Measurements from ENCODE around the gene SCGB3A2.
"Not testable (repeated sequence)": the region's sequence is repeated elsewhere in the genome, so short reads cannot be mapped to it uniquely, and the experiment has no call there.

The SCGB3A2 gene

DNA sequence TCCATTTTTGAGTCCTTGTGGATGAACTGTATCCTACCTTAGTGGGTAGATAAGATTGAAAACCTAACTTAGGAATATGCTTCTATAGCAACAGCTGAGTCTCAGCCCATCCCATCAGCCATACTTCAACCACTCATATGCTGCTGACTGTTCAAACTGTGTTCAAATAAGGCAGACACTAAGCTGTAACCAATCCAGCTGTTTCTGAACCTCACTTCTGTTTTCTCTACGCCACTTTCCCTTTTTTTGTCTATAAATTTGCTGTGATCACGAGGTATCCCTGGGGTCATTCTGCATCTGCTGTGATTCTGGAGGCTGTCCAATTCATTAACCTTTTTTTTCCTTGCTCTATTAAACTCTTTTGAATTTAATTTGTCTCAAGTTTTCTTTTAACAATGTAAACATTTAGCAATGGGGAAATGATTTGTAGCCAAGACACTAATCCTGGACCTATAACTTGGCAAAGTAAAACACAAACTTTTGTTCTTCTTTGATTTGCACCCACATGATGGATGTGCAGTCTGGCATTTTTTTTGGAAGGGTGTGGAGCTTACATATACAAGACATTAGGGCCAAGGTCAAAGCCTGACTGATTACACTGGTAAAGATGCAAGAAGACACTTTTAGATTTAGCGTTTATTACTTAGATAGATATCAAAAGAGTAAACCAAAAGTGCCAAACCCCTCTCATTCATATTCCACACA is 14.9 kb upstream of the SCGB3A2 start:
- no peak for DNase-seq (ENCODE audit: low spot score)

- no peak for DNase-seq (ENCODE audit: low spot score)
Observed at GRCh38 chr5:147869112-147869511, 9.4 kb upstream of the SCGB3A2 start.

DNA sequence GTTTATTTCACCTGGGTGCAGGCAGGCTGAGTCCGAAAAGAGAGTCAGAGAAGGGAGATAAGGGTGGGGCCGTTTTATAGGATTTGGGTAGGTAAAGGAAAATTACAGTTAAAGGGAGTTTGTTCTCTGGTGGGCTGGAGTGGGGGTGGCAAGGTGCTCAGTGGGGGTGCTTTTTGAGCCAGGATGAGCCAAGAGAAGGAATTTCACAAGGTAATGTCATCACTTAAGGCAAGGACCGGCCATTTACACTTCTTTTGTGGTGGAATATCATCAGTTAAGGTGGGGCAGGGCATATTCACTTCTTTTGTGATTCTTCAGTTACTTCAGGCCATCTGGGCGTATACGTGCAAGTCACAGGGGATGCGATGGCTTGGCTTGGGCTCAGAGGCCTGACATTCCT is 8.6 kb upstream of the SCGB3A2 start:
- not testable (repeated sequence) for DNase-seq (ENCODE audit: low spot score)

DNA sequence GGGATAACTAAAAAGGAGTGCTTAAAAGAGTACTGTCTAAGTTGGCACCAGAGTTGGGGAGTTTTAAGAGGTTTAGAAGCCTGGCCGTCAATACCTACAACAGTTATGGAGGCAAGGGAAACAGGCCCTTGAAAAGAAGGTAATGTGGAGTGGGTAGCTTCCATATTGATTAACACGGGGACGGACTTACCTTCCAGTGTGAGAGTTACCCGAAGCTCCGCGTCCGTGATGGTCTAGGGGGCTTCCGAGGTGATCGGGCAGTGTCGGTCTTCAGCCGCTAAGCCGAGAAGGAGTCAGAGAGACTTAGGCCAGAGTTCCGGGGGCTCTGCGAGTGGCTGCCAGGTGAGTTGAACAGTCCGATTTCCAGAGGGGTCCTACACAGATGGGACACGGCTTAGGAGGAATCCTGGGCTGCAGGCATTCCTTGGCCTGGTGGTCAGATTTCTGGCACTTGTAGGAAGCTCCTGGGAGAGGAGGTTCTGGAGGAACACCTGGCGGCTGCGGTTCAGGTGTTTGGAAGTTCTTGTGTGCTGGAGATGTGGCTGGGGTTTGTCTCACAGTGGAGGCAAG is 6.4 kb upstream of the SCGB3A2 start:
- not testable (repeated sequence) for DNase-seq (ENCODE audit: low spot score)

GRCh38 chr5:147872744-147873435 is 5.6 kb upstream of the SCGB3A2 start:
- not testable (repeated sequence) for DNase-seq (ENCODE audit: low spot score)

GRCh38 chr5:147874118-147874875 is 4.2 kb upstream of the SCGB3A2 start:
- DNase-seq (ENCODE audit: low spot score): not testable (repeated sequence)

DNA sequence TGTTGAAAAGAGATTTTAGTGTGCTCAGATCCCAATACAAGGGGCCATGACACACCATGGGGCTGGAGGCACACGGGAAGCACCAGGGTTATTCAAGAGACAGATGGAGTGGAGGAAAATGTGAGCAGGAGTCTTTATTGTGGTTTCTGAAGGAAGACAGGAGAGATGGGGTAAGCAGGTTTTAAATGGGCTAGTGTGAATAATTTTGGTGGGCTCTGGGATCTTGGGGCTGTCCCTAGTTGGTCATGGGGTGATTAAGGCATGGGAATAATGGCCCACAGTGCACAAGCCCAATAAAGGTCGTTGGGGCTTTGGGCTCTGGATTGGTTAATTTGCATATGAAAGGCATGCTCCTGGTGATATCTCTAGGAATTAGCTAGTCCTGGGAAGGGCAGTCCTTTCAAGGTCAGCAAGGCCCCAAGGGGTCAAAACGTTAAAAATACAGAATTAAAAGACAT is 3.6 kb upstream of the SCGB3A2 start:
- no peak for DNase-seq (ENCODE audit: low spot score)

GRCh38 chr5:147876141-147876540 is 2.4 kb upstream of the SCGB3A2 start:
- DNase-seq (ENCODE audit: low spot score): no peak

- DNase-seq (ENCODE audit: low spot score): no peak
Observed at GRCh38 chr5:147876626-147877025, 1.9 kb upstream of the SCGB3A2 start.

DNA sequence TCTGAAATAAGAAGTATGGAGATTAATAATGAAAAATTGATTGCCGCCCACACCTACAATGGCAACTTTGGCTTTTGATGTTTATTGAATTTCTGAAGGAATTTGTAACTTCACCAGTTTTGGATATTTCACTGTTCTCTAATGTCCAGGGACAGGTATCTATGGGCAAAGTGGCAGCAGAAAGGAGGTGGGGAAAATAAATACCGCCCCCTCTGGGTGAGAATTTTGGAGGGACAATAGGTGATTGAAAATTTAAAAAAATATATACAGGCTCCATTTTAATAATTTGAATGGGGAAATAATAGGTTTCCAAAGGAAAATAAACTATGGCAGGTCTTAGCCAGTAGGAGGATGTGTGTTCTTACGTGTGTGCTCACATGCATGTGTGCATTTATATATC is 1.3 kb downstream of the SCGB3A2 start:
- DNase-seq (ENCODE audit: low spot score): no peak

DNA sequence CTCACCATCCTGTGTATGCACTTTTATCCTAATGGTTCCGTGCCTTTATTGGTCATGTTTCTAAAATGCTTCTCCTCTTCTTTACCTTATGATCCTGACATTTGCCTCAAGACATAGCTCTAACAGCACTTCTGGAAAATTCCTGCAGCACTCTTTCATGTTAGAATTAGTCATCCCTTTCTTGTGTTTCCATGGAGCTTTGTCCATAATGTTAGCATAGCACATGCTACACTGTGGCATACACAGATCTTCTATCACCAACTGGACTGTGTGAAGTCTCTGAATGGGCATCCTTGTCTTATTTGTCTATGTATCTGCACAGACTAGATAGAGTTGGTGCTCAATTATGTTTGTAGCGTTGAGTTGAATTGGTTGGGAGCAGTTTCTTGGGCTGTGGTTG is 2.0 kb downstream of the SCGB3A2 start:
- no peak for DNase-seq (ENCODE audit: low spot score)

DNA sequence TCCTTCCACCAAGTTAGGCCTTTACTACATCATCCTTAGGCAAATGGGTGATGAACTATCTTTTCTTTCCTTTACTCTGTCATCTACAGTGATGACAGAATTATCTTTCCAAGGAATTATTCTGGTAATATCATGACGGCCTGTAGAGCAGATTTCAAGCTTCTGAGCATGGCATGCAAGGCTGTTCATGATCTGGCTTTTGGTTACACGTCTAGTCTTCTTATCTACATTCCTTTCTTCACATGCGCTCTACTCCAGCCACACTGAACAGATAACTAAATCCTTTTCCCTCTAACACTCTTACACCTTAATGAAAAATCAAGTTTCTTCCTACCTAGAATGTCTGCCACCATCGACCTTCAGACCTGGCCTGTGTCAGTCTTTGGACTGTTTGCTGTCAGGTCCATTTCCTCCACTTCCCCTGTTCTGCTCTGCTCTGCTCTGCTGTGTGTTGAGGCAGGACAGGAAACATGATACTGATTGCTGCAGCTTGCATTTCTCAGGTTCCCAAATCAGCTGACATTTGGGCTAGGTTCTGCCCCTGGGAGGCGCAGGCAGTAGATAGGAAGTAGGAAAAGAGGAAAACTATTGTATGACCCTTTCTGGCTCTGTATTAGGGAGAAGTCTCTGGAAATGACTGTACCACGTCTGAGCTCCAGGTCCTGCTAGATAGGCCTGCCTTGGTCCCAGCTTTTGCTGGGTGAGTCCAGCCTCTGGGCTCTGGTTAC is 4.2 kb downstream of the SCGB3A2 start:
- DNase-seq (ENCODE audit: low spot score): no peak

- DNase-seq (ENCODE audit: low spot score): no peak
Observed at GRCh38 chr5:147887026-147887627, 8.6 kb downstream of the SCGB3A2 start.

GRCh38 chr5:147887930-147888329 is 9.4 kb downstream of the SCGB3A2 start:
- no peak for DNase-seq (ENCODE audit: low spot score)

DNA sequence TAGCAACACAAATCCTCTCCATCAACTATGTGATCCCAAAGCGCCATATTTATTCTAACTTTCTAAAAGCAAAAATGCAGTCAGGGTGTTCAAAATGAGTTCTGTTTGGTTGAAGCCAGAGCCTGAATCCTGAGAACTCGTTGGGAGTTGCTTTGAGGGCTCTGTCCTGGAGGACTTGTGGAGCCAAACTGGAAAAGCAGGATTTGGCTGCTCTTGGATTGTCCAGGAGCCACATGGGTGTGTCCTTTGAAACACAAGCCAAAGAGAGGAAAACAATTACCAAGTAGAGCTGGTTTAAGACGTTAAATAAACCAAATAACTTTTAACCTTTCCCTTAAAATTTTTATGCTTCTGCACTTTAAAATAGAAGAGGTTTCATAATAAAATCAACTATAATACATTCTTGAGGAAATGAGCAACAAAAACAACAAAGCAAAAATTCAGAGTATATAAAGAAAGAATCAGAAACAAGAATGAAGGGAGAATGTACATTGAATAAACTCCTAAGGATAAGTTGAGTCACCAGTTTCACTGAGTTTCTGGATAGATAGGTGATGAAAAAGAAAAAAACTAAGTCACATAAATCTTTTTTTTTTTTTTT is 14.3 kb downstream of the SCGB3A2 start:
- no peak for DNase-seq (ENCODE audit: low spot score)

DNA sequence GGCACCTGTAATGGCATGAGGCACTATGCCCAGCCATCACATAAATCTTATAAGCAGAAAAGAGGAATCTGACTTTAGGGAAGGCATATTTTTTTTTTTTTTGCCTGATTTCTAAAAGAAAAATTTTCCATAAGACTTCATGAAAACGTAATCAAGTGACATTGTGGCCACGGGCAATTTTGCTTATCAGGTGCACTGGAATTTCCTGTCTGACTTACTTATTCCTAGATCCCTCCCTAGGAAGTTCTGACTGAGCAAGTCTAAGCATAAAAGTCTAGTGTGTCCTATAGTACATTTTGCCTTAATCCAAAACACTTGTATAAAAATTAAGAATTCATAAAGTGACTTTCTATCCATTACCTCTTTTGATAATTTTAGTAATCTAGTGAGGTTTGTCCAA is 15.3 kb downstream of the SCGB3A2 start:
- DNase-seq (ENCODE audit: low spot score): no peak

DNA sequence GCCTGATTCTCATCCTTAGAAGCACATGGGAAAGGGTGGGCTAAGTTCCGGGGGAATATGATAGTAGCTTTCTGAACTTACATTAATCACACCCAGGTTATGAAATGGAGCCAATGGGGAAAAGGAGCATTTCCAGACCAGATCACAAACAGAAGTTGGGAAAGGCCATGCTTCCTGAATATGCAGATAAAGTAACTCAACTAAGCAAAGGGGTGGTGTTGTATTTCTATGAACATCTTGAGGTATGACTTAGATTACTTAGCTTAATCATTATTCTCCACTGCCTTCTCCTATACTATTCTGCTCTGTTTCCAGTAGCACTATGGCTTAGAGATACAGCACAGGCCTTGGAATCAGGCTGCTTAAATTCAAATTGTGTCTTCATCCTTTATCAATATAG is 17.4 kb downstream of the SCGB3A2 start:
- no peak for DNase-seq (ENCODE audit: low spot score)

DNA sequence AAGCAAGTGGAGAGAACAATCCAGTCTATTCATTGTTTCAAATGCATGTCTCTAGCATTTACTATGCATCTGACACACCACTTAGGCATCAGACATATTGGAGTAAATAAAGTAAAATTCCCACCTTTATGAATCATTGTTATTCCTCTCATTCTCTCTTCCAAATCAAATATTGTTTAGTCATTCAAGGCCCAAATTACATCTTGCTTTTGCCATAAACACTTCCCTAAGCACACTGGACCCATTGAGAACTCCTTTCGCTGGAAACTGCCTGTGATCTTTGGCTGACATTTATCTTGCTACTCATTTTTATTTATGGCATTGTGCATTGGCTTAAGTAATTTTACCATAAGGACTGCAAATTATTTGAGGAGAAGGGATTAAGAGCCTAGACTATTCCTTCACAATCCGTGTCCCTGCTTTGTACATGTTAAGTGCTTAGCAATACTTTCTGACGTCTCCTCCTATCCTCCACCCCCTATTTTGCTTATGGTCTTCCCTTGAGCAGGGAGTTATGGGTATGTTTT is 20.4 kb downstream of the SCGB3A2 start:
- no peak for DNase-seq (ENCODE audit: low spot score)

DNA sequence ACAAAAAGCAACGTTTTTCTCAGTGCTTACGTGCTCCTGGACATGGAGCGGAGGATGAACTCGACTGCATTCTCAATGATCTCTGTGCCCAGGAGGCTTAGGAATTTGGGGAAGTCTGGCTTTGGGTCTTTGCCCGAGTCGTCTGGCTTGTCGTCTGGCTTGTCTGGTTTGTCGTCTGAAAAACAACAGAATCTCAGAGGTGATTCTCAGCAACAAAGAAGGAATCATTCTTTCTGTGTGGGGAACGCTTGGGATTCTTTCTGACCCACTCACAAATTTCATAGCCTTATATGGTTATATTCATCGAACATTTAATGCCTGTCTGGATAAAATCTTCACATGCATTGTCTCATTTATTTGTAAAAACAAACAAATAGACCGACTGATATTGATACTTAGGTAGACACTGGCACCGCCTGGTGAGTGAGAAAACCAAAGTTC is 23.1 kb downstream of the SCGB3A2 start:
- DNase-seq (ENCODE audit: low spot score): no peak

- no peak for DNase-seq (ENCODE audit: low spot score)
Observed at GRCh38 chr5:147902609-147903115, 24.2 kb downstream of the SCGB3A2 start.

- DNase-seq (ENCODE audit: low spot score): no peak
Observed at GRCh38 chr5:147904110-147904509, 25.6 kb downstream of the SCGB3A2 start.
